ENCODE measurements around the gene COX6A2.

- TF ChIP-seq CTCF (IDR thresholded peaks at IDR 0.05) (no peak), POLR2A (IDR thresholded peaks at IDR 0.05) (no peak), POLR2AphosphoS5 (IDR thresholded peaks at IDR 0.05) (no peak)
Measured at GRCh38 chr16:31402687-31403086, 25.5 kb downstream of the COX6A2 start.

Data from breast epithelium (tissue), 3 donors.